Immature natural killer cell (primary cell): ENCODE measurements around the gene TCP1. TPM values are rescaled to one million over a fixed set of nuclear protein-coding genes. Genes with fewer than 3 reads are reported as not detected.
"Not testable (repeated sequence)": the region's sequence is repeated elsewhere in the genome, so short reads cannot be mapped to it uniquely, and the experiment has no call there.

ENCODE experiments used
- DNase-seq, 3 donors: peaks; one replicate each; pipeline ENCODE4 v3.0.0; 2022; ENCODE audit warnings: mixed read lengths in 1 of 3
- H3K27ac Mint-ChIP-seq, 6 donors: one replicate each; pipeline ENCODE4 v1.8.0; 2020; ENCODE audit warnings: mixed read lengths in 6 of 6, mild to moderate bottlenecking in 5 of 6, inconsistent platforms in 4 of 6, moderate library complexity in 3 of 6
- H3K27me3 Mint-ChIP-seq, 3 donors: one replicate each; pipeline ENCODE4 v1.8.0; 2020 to 2021; ENCODE audit warnings: low read depth in 3 of 3, mild to moderate bottlenecking in 3 of 3, mixed read lengths in 3 of 3, moderate library complexity in 3 of 3, inconsistent platforms in 1 of 3
- H3K36me3 Mint-ChIP-seq, 3 donors: one replicate each; pipeline ENCODE4 v1.8.0; 2020; ENCODE audit warnings: mixed read lengths in 3 of 3, inconsistent platforms in 2 of 3, mild to moderate bottlenecking in 2 of 3
- H3K4me1 Mint-ChIP-seq, 2 donors: one replicate each; pipeline ENCODE4 v1.8.0; 2020; ENCODE audit warnings: inconsistent platforms in 2 of 2, mild to moderate bottlenecking in 2 of 2, mixed read lengths in 2 of 2, moderate library complexity in 1 of 2
- H3K4me3 Mint-ChIP-seq, 5 donors: one replicate each; pipeline ENCODE4 v1.8.0; 2020; ENCODE audit warnings: mild to moderate bottlenecking in 5 of 5, mixed read lengths in 5 of 5, inconsistent platforms in 3 of 5, moderate library complexity in 3 of 5
- H3K9me3 Mint-ChIP-seq, 6 donors: one replicate each; pipeline ENCODE4 v1.8.0; 2020; ENCODE audit warnings: mild to moderate bottlenecking in 6 of 6, mixed read lengths in 6 of 6, inconsistent platforms in 4 of 6, moderate library complexity in 3 of 6
- polyA plus RNA-seq, 3 donors: library from polyadenylated mRNA; unstranded; fragments of 300-500 nt; fragmentation: Illumina TruSeq; gene quantifications; one replicate each; pipeline ENCODE4 v1.2.3, GENCODE V29; 2021

Gene TCP1
- polyA plus RNA-seq, 3 donors from 2014 or later = 69.0 to 107 (median 101) TPM

DNA sequence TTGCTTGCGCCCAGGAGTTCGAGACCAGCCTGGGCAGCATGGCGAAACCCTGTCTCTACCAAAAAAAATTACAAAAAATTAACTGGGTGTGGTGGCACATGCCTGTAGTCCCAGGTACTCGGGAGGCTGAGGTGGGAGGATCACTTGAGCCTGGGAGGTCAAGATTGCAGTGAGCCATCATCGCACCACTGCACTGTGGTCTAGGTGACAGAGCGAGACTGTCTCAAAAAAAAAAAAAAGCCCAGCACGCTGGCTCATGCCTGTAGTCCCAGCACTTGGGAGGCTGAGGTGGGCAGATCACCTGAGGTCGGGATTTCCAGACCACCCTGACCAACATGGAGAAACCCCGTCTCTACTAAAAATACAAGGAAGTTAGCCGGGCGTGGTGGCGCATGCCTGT is 56.0 kb downstream of the TCP1 start:
- H3K27me3 Mint-ChIP-seq, DNase-seq, H3K4me3 Mint-ChIP-seq, H3K9me3 Mint-ChIP-seq, H3K36me3 Mint-ChIP-seq: not testable (repeated sequence)
- H3K27ac Mint-ChIP-seq = peak overlapping the region in 2 of 6 donors; percentile 20 to 51
- H3K4me1 Mint-ChIP-seq = peaks cover 67 to 87% of the 10 kb centered on the region in 2 donors

DNA sequence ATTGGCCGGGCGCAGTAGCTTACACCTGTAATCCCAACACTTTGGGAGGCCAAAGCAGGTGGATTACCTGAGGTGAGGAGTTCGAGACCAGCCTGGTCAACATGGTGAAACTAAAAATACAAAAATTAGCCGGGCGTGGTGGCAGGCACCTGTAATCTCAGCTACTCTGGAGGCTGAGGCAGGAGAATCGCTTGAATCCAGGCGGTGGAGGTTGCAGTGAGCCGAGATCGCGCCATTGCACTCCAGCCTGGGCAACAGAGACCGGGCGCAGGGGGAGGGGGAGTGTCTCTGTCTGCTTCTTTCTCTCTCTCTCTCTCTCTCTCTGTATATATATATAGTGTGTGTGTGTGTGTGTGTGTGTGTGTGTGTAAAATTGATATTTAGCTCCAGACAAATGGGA is 56.9 kb downstream of the TCP1 start:
- peak overlapping the region in 2 of 6 donors; percentile 35 to 39 for H3K27ac Mint-ChIP-seq
- H3K9me3 Mint-ChIP-seq, DNase-seq, H3K27me3 Mint-ChIP-seq, H3K36me3 Mint-ChIP-seq: not testable (repeated sequence)
- H3K4me3 Mint-ChIP-seq = peak overlapping the region in 2 of 5 donors; percentile 4 to 51
- H3K4me1 Mint-ChIP-seq = peaks cover 66 to 85% of the 10 kb centered on the region in 2 donors

DNA sequence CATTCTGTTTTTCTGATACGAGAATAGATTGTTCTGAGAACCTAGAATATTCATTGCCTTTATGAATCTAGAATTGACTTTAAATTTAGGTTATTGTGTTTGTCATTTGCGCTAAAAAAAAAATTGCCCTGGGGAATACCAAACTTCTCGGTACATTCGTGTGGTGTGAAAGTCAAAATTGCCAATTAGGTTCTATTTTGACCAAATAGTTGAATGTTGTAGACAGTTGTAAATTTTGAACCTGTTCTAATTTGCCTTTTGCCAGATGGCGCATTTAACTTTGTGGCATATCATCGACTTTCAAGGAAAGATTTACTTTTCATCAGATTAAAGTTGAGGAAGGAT is 59.1 kb downstream of the TCP1 start:
- Mint-ChIP-seq H3K27me3 (peaks cover 8 to 22% (median 21%) of the 10 kb centered on the region in 3 donors), H3K9me3 (no peaks in the 10 kb centered on the region), H3K4me1 (peaks cover 72 to 84% of the 10 kb centered on the region in 2 donors), H3K27ac (peak overlapping the region; percentile 11 to 91 (median 51)), H3K36me3 (peaks cover 0 to 3% (median 0%) of the 10 kb centered on the region in 3 donors), H3K4me3 (peak overlapping the region in 3 of 5 donors; percentile 40 to 44 (median 41))
- no peak for DNase-seq

- H3K27ac Mint-ChIP-seq = peak overlapping the region; percentile 45 to 91 (median 73)
- no peaks in the 10 kb centered on the region for H3K9me3 Mint-ChIP-seq
- H3K27me3 Mint-ChIP-seq = peaks cover 8 to 22% (median 21%) of the 10 kb centered on the region in 3 donors
- peaks cover 0 to 3% (median 0%) of the 10 kb centered on the region in 3 donors for H3K36me3 Mint-ChIP-seq
- H3K4me1 Mint-ChIP-seq = peaks cover 68 to 83% of the 10 kb centered on the region in 2 donors
- DNase-seq = no peak
- peak overlapping the region; percentile 89 to 93 (median 90) for H3K4me3 Mint-ChIP-seq
Measured at GRCh38 chr6:159729598-159730331, 59.6 kb downstream of the TCP1 start.

DNA sequence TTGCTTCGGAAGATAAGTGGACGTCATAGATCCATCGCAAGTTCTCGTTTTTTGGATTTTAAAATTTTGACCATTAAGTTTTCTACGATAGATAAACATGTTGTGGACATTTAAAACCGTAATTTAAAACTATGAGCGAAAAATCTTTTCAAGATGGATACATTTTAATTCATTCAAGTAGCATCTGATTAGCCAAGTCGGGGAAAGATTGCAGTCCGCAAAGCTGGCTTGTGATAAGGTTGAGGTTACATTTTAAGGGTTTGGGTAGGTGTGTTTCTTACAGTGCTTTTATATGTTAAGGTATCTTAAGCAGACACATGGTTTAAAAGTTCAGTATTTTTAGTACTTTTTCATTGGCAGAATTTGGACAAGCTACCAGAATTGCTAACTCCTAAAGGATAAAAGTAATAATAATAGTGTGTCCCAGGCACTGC is 60.9 kb downstream of the TCP1 start:
- Mint-ChIP-seq H3K4me1 (peaks cover 60 to 71% of the 10 kb centered on the region in 2 donors), H3K4me3 (peak overlapping the region; percentile 89 to 93 (median 90)), H3K9me3 (no peaks in the 10 kb centered on the region), H3K27me3 (peaks cover 8 to 21% (median 20%) of the 10 kb centered on the region in 3 donors), H3K36me3 (peaks cover 0 to 3% (median 0%) of the 10 kb centered on the region in 3 donors), H3K27ac (peak overlapping the region; percentile 91 to 95 (median 94))
- no peak for DNase-seq

Other genes starting within 250 kb of the TCP1 start
- gene SOD2, start 96.4 kb downstream of the TCP1 start, polyA plus RNA-seq = 10 to 100 TPM; 54.5 to 73.0 (median 54.6) TPM
- gene WTAP, start 62.1 kb downstream of the TCP1 start, polyA plus RNA-seq = 100 to 1,000 TPM; 145 to 169 (median 150) TPM
- gene ACAT2, start 27.6 kb downstream of the TCP1 start, polyA plus RNA-seq = 10 to 100 TPM; 32.7 to 57.4 (median 45.4) TPM
- gene MRPL18, start 865 bp upstream of the TCP1 start, polyA plus RNA-seq = 10 to 100 TPM; 50.4 to 92.5 (median 60.5) TPM
- under 1 TPM in 1 of 3 donors, not detected in 2; 0.21 TPM for gene PNLDC1, start 10.7 kb upstream of the TCP1 start, polyA plus RNA-seq
- not detected for gene MAS1, start 101.4 kb upstream of the TCP1 start, polyA plus RNA-seq
- gene IGF2R, start 179.5 kb upstream of the TCP1 start, polyA plus RNA-seq = 10 to 100 TPM; 17.2 to 54.9 (median 21.4) TPM